PC-3 (cell line): ENCODE data around the gene AIMP1. TPM values are rescaled to one million over a fixed set of nuclear protein-coding genes. Genes with fewer than 3 reads are reported as not detected.

Source experiments
- ATAC-seq: fragments of 200-7000 bp; cut with Tn5 transposase; 2 replicates; pipeline ENCODE4 v1.9.1; 2020; ENCODE audit warnings: mild to moderate bottlenecking, moderate library complexity
- BruUV-seq: library from RNA; stranded (reverse); fragments of 400-500 nt; replicated peaks from 2 replicates; lab custom pipeline; 2021; lab: Mats Ljungman, UMichigan
- CTCF ChIA-PET: fragments of 300-600 bp; sonication (Branson Sonifier 250); formaldehyde crosslinking; loops from one replicate; lab custom pipeline; 2022; ENCODE audit warnings: antibody characterized with exemption; lab: Charles Lee
- POLR2A ChIA-PET: fragments of 300-600 bp; sonication (Branson Sonifier 250); formaldehyde crosslinking; loops from one replicate; lab custom pipeline; 2022; ENCODE audit warnings: antibody characterized with exemption; ENCODE audit not compliant: unreplicated experiment; lab: Charles Lee
- DNase-seq: peaks from one replicate; pipeline ENCODE4 v3.0.0-alpha.2; 2015
- H2AFZ ChIP-seq: fragments of 300-600 bp; sonication (generic); 2 replicates; pipeline ENCODE4 v1.6.0; 2016; ENCODE audit warnings: antibody characterized with exemption, low read length
- H3F3A ChIP-seq: fragments of 300-600 bp; sonication (generic); one replicate; pipeline ENCODE4 v1.6.0; 2017; ENCODE audit warnings: antibody characterized with exemption, low read length, control low read depth, mild to moderate bottlenecking; ENCODE audit not compliant: unreplicated experiment
- H3K27ac ChIP-seq: fragments of 300-600 bp; sonication (generic); 2 replicates; pipeline ENCODE4 v1.5.1; 2016; ENCODE audit warnings: mild to moderate bottlenecking, low read length
- H3K27me3 ChIP-seq: fragments of 300-600 bp; sonication (generic); 2 replicates; pipeline ENCODE4 v1.6.1; 2016; ENCODE audit warnings: low read length, mixed read lengths
- H3K36me3 ChIP-seq: fragments of 300-600 bp; sonication (generic); 2 replicates; pipeline ENCODE4 v1.6.1; 2016; ENCODE audit warnings: low read depth, mixed run types, low read length, mixed read lengths
- H3K4me1 ChIP-seq: fragments of 300-600 bp; sonication (generic); 2 replicates; pipeline ENCODE4 v1.5.1; 2016; ENCODE audit warnings: low read length; ENCODE audit not compliant: insufficient read depth
- H3K4me2 ChIP-seq: fragments of 300-600 bp; sonication (generic); 2 replicates; pipeline ENCODE4 v1.6.0; 2016; ENCODE audit warnings: low read length
- H3K4me3 ChIP-seq: fragments of 300-600 bp; sonication (generic); 2 replicates; pipeline ENCODE4 v1.5.1; 2016; ENCODE audit warnings: mild to moderate bottlenecking, low read length, mixed read lengths
- H3K79me2 ChIP-seq: fragments of 300-600 bp; sonication (generic); 2 replicates; pipeline ENCODE4 v1.6.1; 2017; ENCODE audit warnings: low read length, mixed read lengths
- H3K9ac ChIP-seq: fragments of 300-600 bp; sonication (generic); 2 replicates; pipeline ENCODE4 v1.6.0; 2016; ENCODE audit warnings: mild to moderate bottlenecking, low read length
- H3K9me2 ChIP-seq: fragments of 300-600 bp; sonication (generic); replicated peaks from 2 replicates; pipeline ENCODE4 v1.6.1; 2016; ENCODE audit warnings: mixed run types, low read length, mixed read lengths
- H3K9me3 ChIP-seq: fragments of 300-600 bp; sonication (generic); 2 replicates; pipeline ENCODE4 v1.6.1; 2016; ENCODE audit warnings: low read length, mixed read lengths
- H4K20me1 ChIP-seq: fragments of 300-600 bp; sonication (generic); 2 replicates; pipeline ENCODE4 v1.6.1; 2016; ENCODE audit warnings: low read length, mixed read lengths
- EZH2 ChIP-seq: fragments of 300-600 bp; sonication (generic); IDR thresholded peaks from one replicate; pipeline ENCODE4 v1.6.1; 2017; ENCODE audit warnings: antibody characterized with exemption, mild to moderate bottlenecking, low read length; ENCODE audit not compliant: unreplicated experiment
- EZH2phosphoT487 ChIP-seq: fragments of 300-600 bp; sonication (generic); IDR thresholded peaks from 2 replicates; pipeline ENCODE4 v1.6.1; 2018; ENCODE audit warnings: mild to moderate bottlenecking, antibody characterized with exemption, low read length, borderline replicate concordance
- intact Hi-C: fragments of 100-400 bp; cut with micrococcal nuclease; formaldehyde crosslinking; loops from 2 replicates; pipeline ENCODE4 v1.9.0; 2023
- total RNA-seq: library from RNA; depleted of rRNA; stranded (reverse); fragments of >200 nt; gene quantifications from 2 replicates; pipeline ENCODE4 v1.2.3, GENCODE V29; 2014
- TF ChIP-seq, protein P1 (sequence below): fragments of 300-600 bp; sonication (generic); conservative IDR thresholded peaks from 2 replicates; pipeline ENCODE4 v1.5.1; 2017; ENCODE audit warnings: antibody characterized with exemption, low read depth, mild to moderate bottlenecking, low read length

Gene AIMP1
- total RNA-seq, 1 experiment from 2014 or later: 15.9 TPM

DNA sequence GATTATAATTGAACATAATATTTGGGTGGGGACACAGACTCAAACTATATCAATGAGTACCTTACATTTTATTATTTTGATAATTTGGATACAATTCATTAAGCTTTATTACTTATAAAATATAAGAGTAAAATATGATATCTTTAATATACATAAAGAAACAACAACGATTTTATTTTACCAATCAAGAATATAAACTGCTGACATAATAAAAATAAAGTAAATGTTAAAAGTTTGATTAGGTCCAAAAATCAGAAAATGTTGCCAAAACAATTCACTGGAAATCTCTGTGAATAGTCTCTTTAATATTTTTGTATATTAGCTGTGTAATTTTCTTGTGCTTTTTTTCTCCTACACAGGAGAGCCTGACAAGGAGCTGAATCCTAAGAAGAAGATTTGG, 30.8 kb downstream of the AIMP1 start:
- ATAC-seq: no peak
- Histone ChIP-seq H3K27ac (no peak overlapping the region), H4K20me1 (no peaks in the 10 kb centered on the region), H3K79me2 (peaks cover 14% of the 10 kb centered on the region), H3F3A (no peaks in the 10 kb centered on the region), H3K27me3 (no peaks in the 10 kb centered on the region), H3K4me3 (no peak overlapping the region), H3K4me1 (no peaks in the 10 kb centered on the region), H3K9me3 (no peaks in the 10 kb centered on the region), H3K9me2 (no peaks in the 10 kb centered on the region), H3K36me3 (peaks cover 12% of the 10 kb centered on the region; the same call in 1 of the 2 replicates), H3K9ac (no peak overlapping the region), H3K4me2 (no peak overlapping the region), H2AFZ (no peak overlapping the region)
- DNase-seq: no peak
- intact Hi-C loops: no loop called here
- ChIA-PET CTCF (no interaction called here), POLR2A (no interaction called here)
- BruUV-seq: no TSS peak
- TF ChIP-seq EZH2phosphoT487 (no peak), EZH2 (no peak)
- TF ChIP-seq, protein P1, sequence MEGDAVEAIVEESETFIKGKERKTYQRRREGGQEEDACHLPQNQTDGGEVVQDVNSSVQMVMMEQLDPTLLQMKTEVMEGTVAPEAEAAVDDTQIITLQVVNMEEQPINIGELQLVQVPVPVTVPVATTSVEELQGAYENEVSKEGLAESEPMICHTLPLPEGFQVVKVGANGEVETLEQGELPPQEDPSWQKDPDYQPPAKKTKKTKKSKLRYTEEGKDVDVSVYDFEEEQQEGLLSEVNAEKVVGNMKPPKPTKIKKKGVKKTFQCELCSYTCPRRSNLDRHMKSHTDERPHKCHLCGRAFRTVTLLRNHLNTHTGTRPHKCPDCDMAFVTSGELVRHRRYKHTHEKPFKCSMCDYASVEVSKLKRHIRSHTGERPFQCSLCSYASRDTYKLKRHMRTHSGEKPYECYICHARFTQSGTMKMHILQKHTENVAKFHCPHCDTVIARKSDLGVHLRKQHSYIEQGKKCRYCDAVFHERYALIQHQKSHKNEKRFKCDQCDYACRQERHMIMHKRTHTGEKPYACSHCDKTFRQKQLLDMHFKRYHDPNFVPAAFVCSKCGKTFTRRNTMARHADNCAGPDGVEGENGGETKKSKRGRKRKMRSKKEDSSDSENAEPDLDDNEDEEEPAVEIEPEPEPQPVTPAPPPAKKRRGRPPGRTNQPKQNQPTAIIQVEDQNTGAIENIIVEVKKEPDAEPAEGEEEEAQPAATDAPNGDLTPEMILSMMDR: no peak

DNA sequence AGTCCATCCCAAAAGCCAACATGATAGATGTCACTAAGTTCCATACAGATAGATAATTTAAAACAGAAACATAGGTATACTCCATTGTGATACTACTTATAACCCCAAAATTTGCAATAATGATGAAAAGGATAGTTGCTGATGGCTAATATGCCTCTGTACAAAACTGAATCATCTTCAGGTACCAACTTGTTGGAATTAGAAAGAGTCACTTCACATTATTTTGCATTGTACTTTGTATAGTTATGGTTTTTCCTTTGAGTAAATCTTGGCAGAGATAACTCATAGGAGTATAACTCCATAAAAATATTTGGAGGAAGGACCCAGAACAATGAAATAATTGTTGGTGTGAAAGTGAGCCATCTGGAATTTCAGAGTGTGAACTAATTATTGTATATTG, 34.7 kb downstream of the AIMP1 start:
- ChIA-PET POLR2A (no interaction called here), CTCF (no interaction called here)
- Histone ChIP-seq H3K9me2 (no peaks in the 10 kb centered on the region), H3K79me2 (no peaks in the 10 kb centered on the region), H3K4me2 (no peak overlapping the region), H3F3A (no peaks in the 10 kb centered on the region), H3K9ac (no peak overlapping the region), H4K20me1 (no peaks in the 10 kb centered on the region), H3K27ac (no peak overlapping the region), H3K4me3 (no peak overlapping the region), H3K27me3 (no peaks in the 10 kb centered on the region), H3K9me3 (no peaks in the 10 kb centered on the region), H3K36me3 (peaks cover 9% of the 10 kb centered on the region; the same call in 1 of the 2 replicates), H3K4me1 (no peaks in the 10 kb centered on the region), H2AFZ (no peak overlapping the region)
- BruUV-seq: no TSS peak
- intact Hi-C loops: no loop called here
- DNase-seq: no peak
- no peak for ATAC-seq
- TF ChIP-seq EZH2 (no peak), EZH2phosphoT487 (no peak)
- TF ChIP-seq, protein P1: no peak

DNA sequence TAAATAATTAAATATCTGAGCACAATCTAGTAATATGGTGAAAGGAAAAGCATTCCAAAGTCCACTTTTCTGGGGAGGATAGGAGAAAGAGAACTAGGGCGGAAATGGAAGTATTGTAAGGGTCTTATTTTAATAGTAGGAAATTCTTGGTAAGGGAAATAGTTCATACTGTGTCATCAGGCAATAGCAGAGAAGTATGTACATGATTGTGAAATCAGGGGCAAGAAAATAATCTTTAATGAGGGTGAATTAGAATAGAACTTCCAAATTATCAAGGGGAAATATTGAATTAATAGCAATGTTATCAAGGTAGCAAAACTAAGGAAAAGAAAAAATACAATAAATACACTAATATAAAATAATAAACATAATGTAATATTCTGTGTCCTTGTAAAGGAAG, 37.4 kb downstream of the AIMP1 start:
- intact Hi-C loops: no loop called here
- Histone ChIP-seq H3K27ac (no peak overlapping the region), H3K4me2 (no peak overlapping the region), H3K9ac (no peak overlapping the region), H3K79me2 (no peaks in the 10 kb centered on the region), H3K9me3 (no peaks in the 10 kb centered on the region), H4K20me1 (no peaks in the 10 kb centered on the region), H3K4me1 (no peaks in the 10 kb centered on the region), H3K36me3 (no peaks in the 10 kb centered on the region; the same call in 1 of the 2 replicates), H2AFZ (no peak overlapping the region), H3K9me2 (no peaks in the 10 kb centered on the region), H3K27me3 (no peaks in the 10 kb centered on the region), H3F3A (no peaks in the 10 kb centered on the region), H3K4me3 (no peak overlapping the region)
- no peak for DNase-seq
- ChIA-PET CTCF (no interaction called here), POLR2A (no interaction called here)
- ATAC-seq: no peak
- BruUV-seq: no TSS peak
- TF ChIP-seq EZH2 (no peak), EZH2phosphoT487 (no peak)
- TF ChIP-seq, protein P1: no peak
